ENCODE data around the gene OLFM2. TPM values are rescaled to one million over a fixed set of nuclear protein-coding genes. Genes with fewer than 3 reads are reported as not detected.

Gene OLFM2
- total and polyA plus RNA-seq, 8 donors, result 2.4 to 27.4 (median 8.7) TPM

DNA sequence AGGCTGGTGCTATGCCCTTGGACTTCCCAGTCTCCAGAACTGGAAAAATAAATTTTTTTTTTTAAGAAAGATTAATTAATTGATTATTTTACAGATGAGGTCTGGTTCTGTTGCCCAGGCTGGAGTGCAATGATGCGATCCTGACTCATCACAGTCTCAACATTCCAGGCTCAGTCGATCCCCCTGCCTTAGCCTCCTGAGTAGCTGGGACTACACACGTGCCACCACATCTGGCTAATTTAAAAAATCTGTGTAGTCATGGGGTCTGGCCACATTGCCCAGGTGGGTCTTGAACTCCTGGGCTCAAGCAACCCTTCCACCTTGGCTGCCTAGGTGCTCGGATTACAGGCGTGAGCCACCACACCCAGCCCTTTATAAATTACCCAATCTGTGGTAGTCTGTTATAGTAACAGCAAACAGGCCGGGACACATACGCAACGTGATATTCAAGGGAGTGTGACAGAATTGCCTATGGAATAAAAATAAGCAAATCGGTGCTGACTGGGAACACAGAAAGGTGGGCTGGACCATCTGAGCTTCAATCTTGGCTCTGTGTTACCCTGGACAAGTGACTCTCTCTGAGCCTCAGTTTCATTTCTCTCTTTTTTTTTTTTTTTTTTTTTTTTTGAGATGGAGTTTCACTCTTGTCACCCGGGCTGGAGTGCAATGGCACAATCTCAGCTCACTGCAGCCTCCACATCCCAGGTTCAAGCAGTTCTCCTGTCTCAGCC is 58.4 kb downstream of the OLFM2 start:
- FAIRE-seq, result no peak
- Histone ChIP-seq H3K9me3 (no peaks in the 10 kb centered on the region), H3K27me3 (no peaks in the 10 kb centered on the region), H3K4me3 (no peak overlapping the region), H3K27ac (no peak overlapping the region), H3K4me1 (no peaks in the 10 kb centered on the region), H3K36me3 (no peaks in the 10 kb centered on the region)
- DNase-seq, result no peak
- TF ChIP-seq, protein P1, sequence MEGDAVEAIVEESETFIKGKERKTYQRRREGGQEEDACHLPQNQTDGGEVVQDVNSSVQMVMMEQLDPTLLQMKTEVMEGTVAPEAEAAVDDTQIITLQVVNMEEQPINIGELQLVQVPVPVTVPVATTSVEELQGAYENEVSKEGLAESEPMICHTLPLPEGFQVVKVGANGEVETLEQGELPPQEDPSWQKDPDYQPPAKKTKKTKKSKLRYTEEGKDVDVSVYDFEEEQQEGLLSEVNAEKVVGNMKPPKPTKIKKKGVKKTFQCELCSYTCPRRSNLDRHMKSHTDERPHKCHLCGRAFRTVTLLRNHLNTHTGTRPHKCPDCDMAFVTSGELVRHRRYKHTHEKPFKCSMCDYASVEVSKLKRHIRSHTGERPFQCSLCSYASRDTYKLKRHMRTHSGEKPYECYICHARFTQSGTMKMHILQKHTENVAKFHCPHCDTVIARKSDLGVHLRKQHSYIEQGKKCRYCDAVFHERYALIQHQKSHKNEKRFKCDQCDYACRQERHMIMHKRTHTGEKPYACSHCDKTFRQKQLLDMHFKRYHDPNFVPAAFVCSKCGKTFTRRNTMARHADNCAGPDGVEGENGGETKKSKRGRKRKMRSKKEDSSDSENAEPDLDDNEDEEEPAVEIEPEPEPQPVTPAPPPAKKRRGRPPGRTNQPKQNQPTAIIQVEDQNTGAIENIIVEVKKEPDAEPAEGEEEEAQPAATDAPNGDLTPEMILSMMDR (IDR thresholded peaks at IDR 0.05), result no peak
- no peak for ATAC-seq
- 92 to 95% methylated on average over 10 of the region's 10 CpGs for WGBS, 2 donors
- intact Hi-C loops (cut with DNase I), result no loop called here

DNA sequence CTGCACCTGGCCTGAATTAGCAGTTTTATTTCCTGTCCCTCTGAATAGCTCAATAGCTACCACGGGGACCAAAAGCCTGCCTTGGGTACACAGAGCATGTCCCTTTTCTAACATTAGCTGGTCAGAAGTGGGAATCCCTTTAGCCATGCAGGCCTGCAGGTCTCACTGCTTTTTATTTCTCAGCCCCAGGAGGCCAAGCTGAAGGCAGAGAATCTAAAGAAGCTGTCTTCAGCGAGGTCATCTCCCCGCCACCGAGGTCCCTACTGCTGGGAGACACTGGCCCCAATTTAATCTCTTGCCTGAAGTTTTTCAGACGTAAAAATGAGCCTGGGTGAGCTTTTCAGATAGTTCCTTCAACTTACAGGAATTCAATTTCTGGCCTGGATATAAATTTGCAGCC is 60.5 kb downstream of the OLFM2 start:
- TF ChIP-seq, protein P1 (IDR thresholded peaks at IDR 0.05), result no peak
- intact Hi-C loops (cut with DNase I), result no loop called here
- Histone ChIP-seq H3K4me3 (no peak overlapping the region), H3K4me1 (no peaks in the 10 kb centered on the region), H3K9me3 (no peaks in the 10 kb centered on the region), H3K27me3 (no peaks in the 10 kb centered on the region), H3K27ac (no peak overlapping the region), H3K36me3 (no peaks in the 10 kb centered on the region)
- ATAC-seq (no peak), DNase-seq (no peak), FAIRE-seq (no peak)
- 70 to 76% methylated on average over 5 of the region's 5 CpGs for WGBS, 2 donors

DNA sequence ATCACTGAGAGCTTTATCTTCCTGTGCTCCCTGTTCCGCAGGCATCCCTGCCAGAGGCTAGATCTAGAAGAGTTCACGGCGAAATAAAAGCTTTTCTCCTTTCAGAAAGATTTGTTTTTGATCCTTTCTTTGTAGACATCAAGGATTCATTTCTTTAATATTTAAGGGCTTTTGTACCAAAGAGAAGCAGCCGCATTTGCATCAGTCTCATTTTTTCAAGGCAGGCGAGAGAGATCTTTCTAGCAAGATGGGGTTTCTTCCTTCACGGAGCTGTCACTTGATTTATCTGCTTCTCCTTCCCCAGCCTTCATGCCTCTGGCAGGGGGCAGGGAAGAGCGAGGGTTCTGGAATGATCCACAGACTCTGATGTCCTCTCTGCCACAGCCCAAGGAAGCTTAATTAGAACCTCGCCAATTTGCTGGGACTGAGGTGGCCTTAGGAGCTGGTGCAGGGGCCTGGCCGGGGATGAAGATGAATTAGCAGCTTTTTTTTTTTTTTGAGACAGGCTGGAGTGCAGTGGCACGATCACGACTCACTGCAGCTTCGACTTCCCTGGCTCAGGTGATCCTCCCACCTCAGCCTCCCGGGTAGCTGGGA is 61.2 kb downstream of the OLFM2 start:
- H3K27ac ChIP-seq, result no peak overlapping the region
- no peak overlapping the region for H3K4me3 ChIP-seq
- H3K27me3 ChIP-seq, result no peaks in the 10 kb centered on the region
- no peaks in the 10 kb centered on the region for H3K4me1 ChIP-seq
- no peaks in the 10 kb centered on the region for H3K9me3 ChIP-seq
- no peak for FAIRE-seq
- 71 to 75% methylated on average over 11 to 13 of the region's 13 CpGs for WGBS, 2 donors
- no peak for ATAC-seq
- DNase-seq, result no peak
- intact Hi-C loops (cut with DNase I), result no loop called here
- TF ChIP-seq, protein P1 (IDR thresholded peaks at IDR 0.05), result no peak
- no peaks in the 10 kb centered on the region for H3K36me3 ChIP-seq

DNA sequence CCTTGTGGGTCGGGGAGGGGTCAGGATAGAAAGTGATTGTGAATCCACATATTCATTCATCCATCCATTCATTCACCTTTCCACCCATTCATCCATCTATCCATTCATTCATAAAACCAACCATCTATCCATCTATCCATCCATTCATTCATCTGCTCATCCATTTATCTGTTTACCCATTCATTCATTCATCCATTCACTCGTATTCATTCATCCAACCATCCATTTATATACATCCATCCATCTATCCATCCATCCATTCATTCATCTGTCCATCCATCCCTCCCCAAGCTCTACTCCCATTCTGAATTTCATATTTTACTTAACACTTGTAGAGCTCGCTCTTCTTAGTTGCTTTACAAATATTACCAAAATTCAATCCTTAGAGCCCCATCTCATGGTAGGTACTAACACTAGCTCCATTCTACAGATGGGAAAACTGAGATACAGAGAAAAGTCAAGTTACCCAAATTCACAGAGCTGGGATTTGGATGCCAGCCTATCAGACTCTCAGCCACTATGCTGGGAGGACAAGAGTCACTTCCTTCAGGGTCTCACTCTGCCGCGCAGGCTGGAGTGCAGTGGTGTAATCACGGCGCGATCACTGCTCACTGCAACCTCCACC is 63.6 kb downstream of the OLFM2 start:
- no peak for DNase-seq
- no peak for FAIRE-seq
- no peak overlapping the region for H3K4me3 ChIP-seq
- TF ChIP-seq, protein P1 (IDR thresholded peaks at IDR 0.05), result no peak
- no peaks in the 10 kb centered on the region for H3K9me3 ChIP-seq
- H3K27ac ChIP-seq, result no peak overlapping the region
- H3K27me3 ChIP-seq, result no peaks in the 10 kb centered on the region
- no peaks in the 10 kb centered on the region for H3K36me3 ChIP-seq
- no peaks in the 10 kb centered on the region for H3K4me1 ChIP-seq
- WGBS, 2 donors, result 89 to 93% methylated on average over 8 of the region's 8 CpGs
- intact Hi-C loops (cut with DNase I), result no loop called here
- ATAC-seq, result no peak

Measured in pancreas (tissue), 10 donors.